ENCODE results near the gene RNF4. TPM values are rescaled to one million over a fixed set of nuclear protein-coding genes. Genes with fewer than 3 reads are reported as not detected.

The RNF4 gene
- total and polyA plus RNA-seq, 10 of the 15 experiments (the other 5 are each of a cell fraction or from before 2014, with no cell fraction given) = 34.9 to 145 (median 76.1) TPM

DNA sequence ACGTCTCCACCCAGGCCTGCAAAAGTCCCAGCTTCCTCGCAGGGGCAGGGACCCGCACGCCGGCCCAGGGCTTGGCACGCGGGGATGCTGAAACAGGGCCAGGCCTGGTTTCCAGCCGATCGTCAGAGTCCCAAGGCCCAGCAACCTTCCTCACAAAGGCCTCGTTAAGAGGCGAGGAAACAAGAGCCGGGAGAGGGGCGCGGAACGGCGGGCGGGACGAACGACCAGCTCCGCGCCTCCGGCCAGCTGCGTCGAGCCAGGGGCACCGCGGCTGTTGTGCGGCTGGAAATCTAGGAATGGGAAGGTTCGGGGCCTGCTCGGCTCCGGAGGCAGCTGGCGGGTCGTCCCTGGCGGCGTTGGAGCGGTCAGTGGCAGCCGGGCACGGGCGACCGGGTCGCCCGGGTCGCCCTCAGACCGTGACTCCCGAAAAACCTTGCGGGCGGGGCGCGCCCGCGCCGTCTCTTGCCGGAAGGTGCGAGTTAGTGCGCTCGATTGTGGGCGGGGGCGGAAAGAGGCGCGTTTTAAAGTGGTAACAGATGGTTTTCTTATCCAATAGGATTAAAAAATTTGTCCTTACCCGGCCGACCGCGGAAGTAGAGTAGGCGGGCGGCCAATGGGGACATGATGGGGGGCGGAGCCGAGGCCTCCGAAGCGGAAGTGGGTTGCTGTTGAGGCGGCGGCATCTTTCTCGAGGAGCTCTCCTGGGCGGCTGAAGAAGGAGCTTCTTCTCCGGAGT is at the start of gene RNF4 (continued):
- TF ChIP-seq BACH1 (IDR thresholded peaks at IDR 0.05; ENCODE audit: borderline replicate concordance) = peak; percentile 32; the same call in 1 of the 2 replicates
- no peak for TF ChIP-seq CBX3 (IDR thresholded peaks at IDR 0.05; ENCODE audit: borderline replicate concordance, low read depth)
- no peak for TF ChIP-seq ATF7 (IDR thresholded peaks at IDR 0.05; ENCODE audit: low read depth)
- TF ChIP-seq STAT1 (conservative IDR thresholded peaks at IDR 0.05) = no peak
- 0 out of 4 replicates have a peak, but pooled peaks of 1 of the 2 experiments have one; percentile 4 for TF ChIP-seq ETV6 (conservative IDR thresholded peaks at IDR 0.05 in 1 of 2, IDR thresholded peaks at IDR 0.05 in 1 of 2; ENCODE audit: borderline replicate concordance in 1 of 2, low read depth in 1 of 2)
- TF ChIP-seq PKNOX1 (IDR thresholded peaks at IDR 0.05) = peak; percentile 97
- TF ChIP-seq ZNF207 (IDR thresholded peaks at IDR 0.05; ENCODE audit: borderline replicate concordance) = 0 out of 2 replicates have a peak, but pooled peaks have one; percentile 50
- TF ChIP-seq SUPT20H (IDR thresholded peaks at IDR 0.05; ENCODE audit: borderline replicate concordance, control insufficient read depth, low read depth, low read length) = no peak
- no peak for TF ChIP-seq ZNF24 (IDR thresholded peaks at IDR 0.05)
- TF ChIP-seq PBX3 (IDR thresholded peaks at IDR 0.05; ENCODE audit: insufficient replicate concordance, low read depth, low read length) = peak; percentile 84
- TF ChIP-seq NR2C1 (IDR thresholded peaks at IDR 0.05) = peak; percentile 69
- peak; percentile 87 for TF ChIP-seq POLR2A (IDR thresholded peaks at IDR 0.05; ENCODE audit: low read depth, low read length)
- no peak for TF ChIP-seq BCL3 (IDR thresholded peaks at IDR 0.05; ENCODE audit: borderline replicate concordance, insufficient read depth, low read depth, low read length, poor library complexity, severe bottlenecking)
- TF ChIP-seq, protein P1, sequence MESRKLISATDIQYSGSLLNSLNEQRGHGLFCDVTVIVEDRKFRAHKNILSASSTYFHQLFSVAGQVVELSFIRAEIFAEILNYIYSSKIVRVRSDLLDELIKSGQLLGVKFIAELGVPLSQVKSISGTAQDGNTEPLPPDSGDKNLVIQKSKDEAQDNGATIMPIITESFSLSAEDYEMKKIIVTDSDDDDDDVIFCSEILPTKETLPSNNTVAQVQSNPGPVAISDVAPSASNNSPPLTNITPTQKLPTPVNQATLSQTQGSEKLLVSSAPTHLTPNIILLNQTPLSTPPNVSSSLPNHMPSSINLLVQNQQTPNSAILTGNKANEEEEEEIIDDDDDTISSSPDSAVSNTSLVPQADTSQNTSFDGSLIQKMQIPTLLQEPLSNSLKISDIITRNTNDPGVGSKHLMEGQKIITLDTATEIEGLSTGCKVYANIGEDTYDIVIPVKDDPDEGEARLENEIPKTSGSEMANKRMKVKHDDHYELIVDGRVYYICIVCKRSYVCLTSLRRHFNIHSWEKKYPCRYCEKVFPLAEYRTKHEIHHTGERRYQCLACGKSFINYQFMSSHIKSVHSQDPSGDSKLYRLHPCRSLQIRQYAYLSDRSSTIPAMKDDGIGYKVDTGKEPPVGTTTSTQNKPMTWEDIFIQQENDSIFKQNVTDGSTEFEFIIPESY (IDR thresholded peaks at IDR 0.05) = no peak
- no peak for TF ChIP-seq RBBP5 (conservative IDR thresholded peaks at IDR 0.05)
- TF ChIP-seq RAD51 (IDR thresholded peaks at IDR 0.05) = no peak
- TF ChIP-seq NRF1 (conservative IDR thresholded peaks at IDR 0.05; ENCODE audit: low read depth, low read length) = no peak
- TF ChIP-seq SUZ12 (IDR thresholded peaks at IDR 0.05; ENCODE audit: unreplicated experiment) = no peak
- peak; percentile 75 for TF ChIP-seq MXI1 (IDR thresholded peaks at IDR 0.05; ENCODE audit: low read depth, low read length)
- 0 out of 2 replicates have a peak, but pooled peaks have one; percentile 16 for TF ChIP-seq EED (IDR thresholded peaks at IDR 0.05; ENCODE audit: low read depth)
- TF ChIP-seq NKRF (conservative IDR thresholded peaks at IDR 0.05) = peak; percentile 85
- TF ChIP-seq, protein P2, sequence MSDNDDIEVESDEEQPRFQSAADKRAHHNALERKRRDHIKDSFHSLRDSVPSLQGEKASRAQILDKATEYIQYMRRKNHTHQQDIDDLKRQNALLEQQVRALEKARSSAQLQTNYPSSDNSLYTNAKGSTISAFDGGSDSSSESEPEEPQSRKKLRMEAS (IDR thresholded peaks at IDR 0.05; ENCODE audit: low read depth, low read length) = no peak; the same call in none of the 2 replicates

Data from GM12878 (cell line).